Measurements from ENCODE around the gene PTPRT.

DNA sequence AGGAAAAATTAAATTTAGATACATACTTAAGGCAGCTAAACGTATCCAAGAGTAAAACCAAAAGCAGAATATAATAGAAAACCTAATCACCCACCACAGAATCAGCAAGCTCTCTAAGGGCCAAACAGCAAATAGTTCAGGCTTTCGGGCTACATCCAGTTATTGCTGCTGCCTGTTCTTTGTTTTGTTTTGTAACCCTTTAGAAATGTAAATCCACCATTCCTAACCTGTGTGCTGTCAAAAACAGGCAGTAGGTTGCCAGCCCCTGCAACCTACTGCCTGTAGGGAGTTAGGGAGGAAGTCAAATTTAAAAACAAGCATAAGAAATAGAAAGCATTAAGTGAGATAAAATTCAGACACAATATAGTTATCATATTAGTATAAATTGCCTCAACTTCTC, 225.9 kb downstream of the PTPRT start:
- TF ChIP-seq, protein P1, sequence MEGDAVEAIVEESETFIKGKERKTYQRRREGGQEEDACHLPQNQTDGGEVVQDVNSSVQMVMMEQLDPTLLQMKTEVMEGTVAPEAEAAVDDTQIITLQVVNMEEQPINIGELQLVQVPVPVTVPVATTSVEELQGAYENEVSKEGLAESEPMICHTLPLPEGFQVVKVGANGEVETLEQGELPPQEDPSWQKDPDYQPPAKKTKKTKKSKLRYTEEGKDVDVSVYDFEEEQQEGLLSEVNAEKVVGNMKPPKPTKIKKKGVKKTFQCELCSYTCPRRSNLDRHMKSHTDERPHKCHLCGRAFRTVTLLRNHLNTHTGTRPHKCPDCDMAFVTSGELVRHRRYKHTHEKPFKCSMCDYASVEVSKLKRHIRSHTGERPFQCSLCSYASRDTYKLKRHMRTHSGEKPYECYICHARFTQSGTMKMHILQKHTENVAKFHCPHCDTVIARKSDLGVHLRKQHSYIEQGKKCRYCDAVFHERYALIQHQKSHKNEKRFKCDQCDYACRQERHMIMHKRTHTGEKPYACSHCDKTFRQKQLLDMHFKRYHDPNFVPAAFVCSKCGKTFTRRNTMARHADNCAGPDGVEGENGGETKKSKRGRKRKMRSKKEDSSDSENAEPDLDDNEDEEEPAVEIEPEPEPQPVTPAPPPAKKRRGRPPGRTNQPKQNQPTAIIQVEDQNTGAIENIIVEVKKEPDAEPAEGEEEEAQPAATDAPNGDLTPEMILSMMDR (IDR thresholded peaks at IDR 0.05) = no peak
- TF ChIP-seq EP300 (IDR thresholded peaks at IDR 0.05; ENCODE audit: low read depth) = no peak
- no peak for TF ChIP-seq POLR2A (IDR thresholded peaks at IDR 0.05)
- TF ChIP-seq POLR2AphosphoS5 (IDR thresholded peaks at IDR 0.05) = no peak

Data from transverse colon (tissue), 4 donors.